Duodenal mucosa (tissue), 2 donors: ENCODE data around the gene MAPK4.
"Not testable (repeated sequence)": the region's sequence is repeated elsewhere in the genome, so short reads cannot be mapped to it uniquely, and the experiment has no call there.

ENCODE experiments used
- H3K27ac ChIP-seq: one replicate; pipeline ENCODE4 v1.7.0; 2013; ENCODE audit warnings: low read depth, low read length
- H3K27me3 ChIP-seq, 2 donors: one replicate each; pipeline ENCODE4 v1.7.0; 2013; ENCODE audit warnings: low read length in 2 of 2, control low read depth in 1 of 2; ENCODE audit not compliant: insufficient read depth in 2 of 2, control insufficient read depth in 1 of 2
- H3K36me3 ChIP-seq, 2 donors: one replicate each; pipeline ENCODE4 v1.7.0; 2013; ENCODE audit warnings: low read length in 2 of 2, control low read depth in 1 of 2; ENCODE audit not compliant: insufficient read depth in 2 of 2, control insufficient read depth in 1 of 2
- H3K4me1 ChIP-seq, 2 donors: one replicate each; pipeline ENCODE4 v1.7.0; 2013; ENCODE audit warnings: low read length in 2 of 2, control low read depth in 1 of 2; ENCODE audit not compliant: insufficient read depth in 2 of 2, control insufficient read depth in 1 of 2
- H3K4me3 ChIP-seq, 2 donors: one replicate each; pipeline ENCODE4 v1.7.0; 2013; ENCODE audit warnings: low read length in 2 of 2, low read depth in 1 of 2
- H3K9ac ChIP-seq, 2 donors: one replicate each; pipeline ENCODE4 v1.7.0; 2013; ENCODE audit warnings: low read length in 2 of 2, low read depth in 1 of 2
- H3K9me3 ChIP-seq, 2 donors: one replicate each; pipeline ENCODE4 v1.7.0; 2013; ENCODE audit warnings: low read length in 2 of 2, control low read depth in 1 of 2; ENCODE audit not compliant: control insufficient read depth in 1 of 2

The MAPK4 gene

DNA sequence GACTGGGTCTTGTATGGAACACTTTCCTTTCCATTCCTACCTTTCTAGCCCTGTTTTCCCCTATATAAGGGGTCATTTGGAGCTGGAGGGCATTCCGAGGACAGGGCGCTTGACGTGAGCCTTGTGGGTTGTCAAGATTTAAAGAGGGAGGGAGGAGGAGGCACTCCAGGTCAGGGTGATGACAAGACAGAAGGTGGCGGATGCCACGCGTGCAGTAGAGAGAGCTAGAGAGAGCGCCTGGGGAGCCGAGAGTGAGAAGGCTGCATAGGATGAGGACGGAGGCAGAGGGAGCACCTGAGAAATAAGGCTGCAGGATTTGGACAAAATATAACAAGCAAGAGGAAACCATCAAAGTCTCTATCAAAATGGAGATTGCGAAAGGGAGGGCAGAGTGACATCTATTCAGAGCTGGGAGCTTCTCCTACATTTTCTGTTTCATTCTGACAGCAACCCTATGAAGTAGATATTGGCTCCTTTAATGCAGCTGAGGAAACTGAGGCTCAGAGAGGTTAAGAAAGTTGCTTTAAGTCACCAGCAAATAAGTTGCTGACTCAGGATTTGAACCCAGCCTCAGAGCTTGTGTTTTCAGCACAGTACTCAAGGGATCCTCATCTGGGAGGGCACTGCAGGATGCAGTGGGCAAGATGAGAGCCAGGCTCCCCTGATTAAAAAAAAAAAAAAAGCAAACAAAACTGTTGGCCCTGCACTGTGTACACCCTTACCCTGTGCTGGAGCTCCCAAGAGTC, 135.7 kb downstream of the MAPK4 start:
- Histone ChIP-seq H3K27ac (no peak overlapping the region), H3K4me3 (no peak overlapping the region), H3K9me3 (no peaks in the 10 kb centered on the region), H3K4me1 (no peaks in the 10 kb centered on the region), H3K27me3 (no peaks in the 10 kb centered on the region), H3K9ac (no peak overlapping the region), H3K36me3 (no peaks in the 10 kb centered on the region)

DNA sequence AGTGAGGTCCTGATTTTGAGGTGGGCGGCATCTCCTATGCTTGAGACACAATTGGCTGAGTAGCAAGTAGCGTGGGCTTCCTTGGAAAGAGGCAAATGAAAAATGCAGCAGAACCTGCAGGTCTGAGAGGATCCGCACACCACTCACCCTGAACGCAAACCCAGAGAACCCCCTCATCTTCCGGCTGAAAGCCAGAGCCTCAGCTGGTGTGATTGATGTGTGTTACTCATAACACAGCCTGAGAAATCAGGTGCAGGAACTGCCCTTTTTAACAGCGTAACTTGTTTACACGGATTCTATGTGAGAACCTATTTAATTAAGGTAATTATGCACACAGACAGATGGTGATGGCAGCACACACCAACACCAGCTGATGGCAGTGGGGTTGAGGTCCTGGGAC, 136.5 kb downstream of the MAPK4 start:
- no peak overlapping the region for H3K4me3 ChIP-seq
- no peaks in the 10 kb centered on the region for H3K9me3 ChIP-seq
- no peaks in the 10 kb centered on the region for H3K27me3 ChIP-seq
- H3K9ac ChIP-seq, result no peak overlapping the region
- H3K36me3 ChIP-seq, result no peaks in the 10 kb centered on the region
- H3K4me1 ChIP-seq, result no peaks in the 10 kb centered on the region
- H3K27ac ChIP-seq, result no peak overlapping the region

DNA sequence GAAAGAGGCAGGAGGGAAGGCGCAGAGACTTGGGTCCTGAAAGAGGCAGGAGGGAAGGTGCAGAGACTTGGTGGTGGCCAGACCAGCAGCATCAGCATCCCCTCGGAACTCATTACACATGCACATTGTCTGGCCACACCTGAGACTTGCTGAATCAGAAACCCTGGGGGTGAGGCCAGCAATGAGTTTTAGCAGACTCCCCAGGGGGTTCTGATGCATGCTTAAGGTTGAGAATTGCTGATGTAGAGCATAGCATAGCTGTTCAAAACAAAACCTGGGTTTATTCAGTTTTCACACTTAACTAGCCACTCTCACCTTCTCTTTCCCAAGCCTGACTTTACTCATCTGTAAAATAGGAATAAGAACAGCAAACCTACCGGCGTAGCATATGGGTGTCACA, 137.0 kb downstream of the MAPK4 start:
- Histone ChIP-seq H3K4me1 (no peaks in the 10 kb centered on the region), H3K9ac (no peak overlapping the region)

GRCh38 chr18:50697509-50697908, 137.6 kb downstream of the MAPK4 start:
- Histone ChIP-seq H3K4me3 (no peak overlapping the region), H3K27me3 (no peaks in the 10 kb centered on the region), H3K36me3 (no peaks in the 10 kb centered on the region), H3K9ac (no peak overlapping the region), H3K27ac (no peak overlapping the region), H3K4me1 (no peaks in the 10 kb centered on the region), H3K9me3 (no peaks in the 10 kb centered on the region)

More for the DNA sequence above, 137.0 kb downstream of the MAPK4 start:
- Histone ChIP-seq H3K4me3 (no peak overlapping the region), H3K9me3 (no peaks in the 10 kb centered on the region), H3K27me3 (no peaks in the 10 kb centered on the region), H3K36me3 (no peaks in the 10 kb centered on the region), H3K27ac (no peak overlapping the region)

- Histone ChIP-seq H3K27ac (no peak overlapping the region), H3K36me3 (no peaks in the 10 kb centered on the region), H3K4me1 (no peaks in the 10 kb centered on the region), H3K27me3 (no peaks in the 10 kb centered on the region), H3K4me3 (no peak overlapping the region), H3K9me3 (no peaks in the 10 kb centered on the region), H3K9ac (no peak overlapping the region)
Observed at GRCh38 chr18:50700245-50701165, 140.6 kb downstream of the MAPK4 start.

DNA sequence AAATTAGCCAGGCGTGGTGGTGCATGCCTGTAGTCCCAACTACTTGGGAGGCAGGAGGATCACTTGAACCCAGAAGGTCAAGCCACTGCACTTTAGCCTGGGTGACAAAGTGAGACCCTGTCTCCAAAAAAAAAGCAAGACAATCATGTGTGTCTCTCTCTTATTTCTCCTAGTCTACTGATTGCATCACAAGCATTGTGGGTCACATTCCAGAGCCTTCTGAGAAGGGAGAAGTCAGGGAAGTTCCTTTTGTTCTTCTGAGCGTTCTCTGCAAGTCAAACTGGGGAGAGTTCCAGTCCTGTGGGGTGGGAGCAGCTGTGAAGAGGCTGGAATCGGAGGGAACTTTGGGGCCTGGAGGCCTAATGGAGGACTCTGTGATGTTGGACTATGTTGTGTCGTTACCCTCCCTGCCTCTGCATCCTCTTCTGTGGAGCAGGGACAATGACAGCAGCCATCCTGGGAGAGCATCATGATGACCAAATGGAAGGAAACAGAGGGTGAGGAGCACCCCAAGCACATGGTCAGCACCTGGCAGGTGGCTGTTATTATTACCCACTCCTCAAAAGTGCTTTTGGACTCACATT, 144.6 kb downstream of the MAPK4 start:
- no peak overlapping the region for H3K9ac ChIP-seq

DNA sequence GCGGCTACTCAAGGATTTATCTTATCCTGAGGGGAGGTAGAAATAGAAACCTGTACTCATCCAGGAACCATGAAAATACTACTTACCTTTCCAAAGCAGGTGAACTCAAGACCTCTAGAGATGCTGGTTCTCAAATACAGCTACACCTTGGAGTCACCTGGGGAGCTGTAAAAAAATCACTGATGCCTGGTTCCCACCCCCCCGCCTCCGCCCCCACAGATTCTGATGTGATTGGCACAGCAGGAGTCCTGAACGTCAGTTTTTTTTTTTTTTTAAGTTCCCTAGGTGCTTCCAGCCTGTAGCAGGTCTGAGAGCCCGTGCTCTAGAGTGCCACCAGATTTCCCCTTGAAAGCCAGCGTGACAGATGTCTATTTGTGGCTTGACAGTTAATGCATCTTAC, 146.3 kb downstream of the MAPK4 start:
- Histone ChIP-seq H3K27ac (no peak overlapping the region), H3K9me3 (no peaks in the 10 kb centered on the region), H3K4me1 (no peaks in the 10 kb centered on the region), H3K9ac (no peak overlapping the region), H3K36me3 (no peaks in the 10 kb centered on the region), H3K27me3 (no peaks in the 10 kb centered on the region), H3K4me3 (no peak overlapping the region)

More for the DNA sequence above, 144.6 kb downstream of the MAPK4 start:
- Histone ChIP-seq H3K4me3 (no peak overlapping the region), H3K9me3 (no peaks in the 10 kb centered on the region), H3K4me1 (no peaks in the 10 kb centered on the region), H3K27ac (no peak overlapping the region), H3K36me3 (no peaks in the 10 kb centered on the region), H3K27me3 (no peaks in the 10 kb centered on the region)

DNA sequence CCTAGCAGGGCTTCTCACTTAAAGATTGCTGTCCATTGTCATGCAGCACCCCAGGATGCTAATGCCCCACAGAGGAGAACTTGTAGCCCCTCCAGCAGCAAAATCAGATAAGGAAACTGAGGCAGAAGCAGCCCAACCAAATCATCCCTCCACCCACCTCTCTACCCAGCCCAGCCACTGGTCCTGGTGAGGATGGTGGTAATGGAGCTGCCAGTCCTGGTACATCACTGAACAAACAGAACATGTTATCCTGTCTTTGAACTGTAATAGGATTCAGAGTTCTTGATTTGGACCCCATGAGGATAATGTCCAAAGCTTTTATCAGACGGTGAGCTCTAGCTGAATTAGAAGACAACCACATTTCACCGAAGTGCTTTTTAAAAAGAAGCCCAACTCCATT, 146.8 kb downstream of the MAPK4 start:
- no peak overlapping the region for H3K4me3 ChIP-seq
- H3K27me3 ChIP-seq, result no peaks in the 10 kb centered on the region
- H3K27ac ChIP-seq, result no peak overlapping the region
- no peaks in the 10 kb centered on the region for H3K36me3 ChIP-seq
- no peaks in the 10 kb centered on the region for H3K4me1 ChIP-seq
- no peaks in the 10 kb centered on the region for H3K9me3 ChIP-seq
- no peak overlapping the region for H3K9ac ChIP-seq

DNA sequence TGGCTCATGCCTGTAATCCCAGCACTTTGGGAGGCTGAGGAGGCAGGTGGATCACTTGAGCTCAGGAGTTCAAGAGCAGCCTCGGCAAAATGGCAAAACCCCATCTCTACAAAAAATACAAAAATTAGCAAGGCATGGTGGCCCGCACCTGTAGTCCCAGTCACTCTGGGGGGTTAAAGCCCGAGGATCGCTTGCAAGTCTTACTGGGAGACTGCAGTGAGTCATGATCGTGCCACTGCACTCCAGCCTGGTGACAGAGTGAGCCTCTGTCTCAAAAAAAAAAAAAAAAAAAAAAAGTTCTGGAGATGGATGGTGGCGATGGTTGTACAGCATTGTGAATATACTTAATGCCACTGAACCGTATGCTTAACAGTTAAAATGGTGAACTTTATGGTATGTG, 147.4 kb downstream of the MAPK4 start:
- H3K4me3 ChIP-seq, H3K9me3 ChIP-seq, H3K9ac ChIP-seq, H3K4me1 ChIP-seq, H3K27ac ChIP-seq, H3K36me3 ChIP-seq, H3K27me3 ChIP-seq: not testable (repeated sequence)

- Histone ChIP-seq H3K9ac (no peak overlapping the region), H3K4me1 (no peaks in the 10 kb centered on the region), H3K27me3 (no peaks in the 10 kb centered on the region), H3K36me3 (no peaks in the 10 kb centered on the region), H3K9me3 (no peaks in the 10 kb centered on the region), H3K4me3 (no peak overlapping the region), H3K27ac (no peak overlapping the region)
Observed at GRCh38 chr18:50707855-50708469, 148.1 kb downstream of the MAPK4 start.
